Glutamatergic neuron (in vitro differentiated cells): ENCODE measurements around the gene TFDP1. TPM values are rescaled to one million over a fixed set of nuclear protein-coding genes. Genes with fewer than 3 reads are reported as not detected.

Experiments used
- DNase-seq: peaks from one replicate; pipeline ENCODE4 v3.0.0; 2022
- H3K27ac Mint-ChIP-seq: one replicate; pipeline ENCODE4 v1.8.0; 2020; ENCODE audit warnings: mild to moderate bottlenecking, mixed read lengths, inconsistent platforms; ENCODE audit not compliant: unreplicated experiment
- H3K27me3 Mint-ChIP-seq: one replicate; pipeline ENCODE4 v1.8.0; 2020; ENCODE audit warnings: mild to moderate bottlenecking, moderate library complexity, mixed read lengths, inconsistent platforms; ENCODE audit not compliant: unreplicated experiment
- H3K36me3 Mint-ChIP-seq: one replicate; pipeline ENCODE4 v1.8.0; 2020; ENCODE audit warnings: mild to moderate bottlenecking, mixed read lengths, inconsistent platforms; ENCODE audit not compliant: unreplicated experiment
- H3K4me1 Mint-ChIP-seq: one replicate; pipeline ENCODE4 v1.8.0; 2020; ENCODE audit warnings: mild to moderate bottlenecking, low read depth, mixed read lengths, inconsistent platforms; ENCODE audit not compliant: unreplicated experiment
- H3K4me3 Mint-ChIP-seq: one replicate; pipeline ENCODE4 v1.8.0; 2020; ENCODE audit warnings: mild to moderate bottlenecking, mixed read lengths, inconsistent platforms; ENCODE audit not compliant: unreplicated experiment
- H3K9me3 Mint-ChIP-seq: one replicate; pipeline ENCODE4 v1.8.0; 2020; ENCODE audit warnings: mild to moderate bottlenecking, moderate library complexity, mixed read lengths, inconsistent platforms; ENCODE audit not compliant: unreplicated experiment
- CTCF ChIP-seq: fragments of 200-600 bp; sonication (generic); IDR thresholded peaks from one replicate; pipeline ENCODE4 v1.5.0; 2021; ENCODE audit not compliant: partially characterized antibody, unreplicated experiment
- total RNA-seq: library from RNA; stranded (reverse); fragmentation: NEBNext Ultra II Directional; extraction: Animal tissue kit (Norgen Biotek cat#: 25700); gene quantifications from one replicate; pipeline ENCODE4 v1.2.1, GENCODE V29; 2021; ENCODE audit not compliant: unreplicated experiment

Gene TFDP1
- total RNA-seq, 1 donor from 2014 or later, result 62.0 TPM

DNA sequence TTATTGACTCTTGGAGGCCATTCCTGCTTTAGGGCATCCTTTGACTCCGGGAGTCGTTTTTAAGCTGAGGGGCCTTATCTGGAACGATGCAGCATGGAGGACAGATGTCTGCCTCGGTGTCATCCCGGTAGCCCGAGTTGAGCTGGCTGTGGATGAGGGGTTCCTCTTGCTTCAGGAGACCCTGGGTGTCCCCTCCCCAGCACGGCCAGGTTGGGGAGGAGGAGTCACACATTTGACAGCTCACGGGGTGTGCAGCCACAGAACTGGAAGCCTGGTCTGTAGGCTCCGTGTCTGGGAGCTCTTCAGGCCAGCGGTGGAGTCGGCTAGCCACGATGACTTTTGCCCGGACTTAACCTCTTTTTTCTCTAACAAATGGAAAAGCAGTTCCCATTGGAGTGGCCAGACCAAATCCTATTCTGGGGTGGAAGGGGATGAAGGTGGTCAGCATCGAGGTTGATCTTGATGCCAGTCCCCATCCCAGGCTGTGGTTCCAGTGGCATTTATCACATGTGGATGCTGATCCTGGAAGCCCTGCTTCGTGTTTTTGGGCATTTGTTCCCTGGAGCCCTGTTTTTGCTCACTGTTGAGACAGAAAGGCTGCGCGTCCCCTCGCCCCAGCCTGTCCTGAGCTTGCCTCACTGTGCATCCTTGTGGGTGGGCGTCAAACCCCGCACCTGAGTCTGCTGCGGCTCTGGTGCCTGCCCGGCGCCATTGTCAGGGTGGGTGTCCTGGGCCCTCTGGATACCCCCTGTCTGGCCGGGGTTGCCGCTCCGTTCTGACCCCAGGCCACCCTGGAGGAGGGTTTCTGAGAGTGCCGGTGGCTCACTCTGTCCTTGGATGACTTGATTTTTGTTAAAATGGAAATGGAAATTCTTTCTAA, 12.0 kb downstream of the TFDP1 start:
- Mint-ChIP-seq H3K4me3 (no peak overlapping the region), H3K27me3 (peaks cover 9% of the 10 kb centered on the region), H3K36me3 (peaks cover 30% of the 10 kb centered on the region), H3K9me3 (peaks cover 12% of the 10 kb centered on the region), H3K4me1 (peaks cover 25% of the 10 kb centered on the region), H3K27ac (no peak overlapping the region)
- no peak for DNase-seq
- no peak for TF ChIP-seq CTCF

DNA sequence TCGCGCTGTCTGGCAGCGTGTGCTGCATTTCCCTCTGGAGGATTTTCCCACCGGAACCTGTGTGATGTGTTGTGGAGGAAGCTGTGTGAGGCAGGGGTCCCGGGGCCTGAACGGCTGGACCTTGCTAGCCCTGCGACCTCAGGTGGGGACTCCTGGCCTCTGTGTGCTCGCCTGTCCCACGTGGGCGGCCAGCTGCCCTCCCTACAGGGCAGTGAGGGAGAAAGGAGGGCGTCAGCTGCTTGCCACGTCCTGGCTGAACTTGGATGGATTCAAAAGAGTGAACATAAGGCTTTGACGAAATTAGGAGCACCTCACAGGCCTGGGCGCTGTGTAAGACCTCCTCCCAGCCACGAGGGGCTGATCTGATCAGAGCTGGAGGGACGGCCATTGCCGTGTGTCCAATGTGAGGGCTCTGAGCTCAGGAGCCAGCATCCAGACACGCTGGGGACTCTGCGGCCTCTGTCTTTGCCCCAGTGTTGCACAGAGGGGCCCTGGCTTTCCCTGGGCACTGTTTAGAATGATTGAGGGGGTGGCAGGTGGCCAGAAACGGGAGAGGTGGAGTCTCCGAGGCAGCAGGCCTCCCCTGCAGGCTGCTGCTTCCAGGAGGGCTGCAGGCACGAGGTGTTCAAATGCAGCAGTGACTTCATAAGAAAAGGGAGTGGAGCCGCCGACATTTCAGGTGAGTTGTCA, 13.0 kb downstream of the TFDP1 start:
- H3K4me1 Mint-ChIP-seq, result peaks cover 33% of the 10 kb centered on the region
- H3K27ac Mint-ChIP-seq, result peak overlapping the region; percentile 84
- H3K27me3 Mint-ChIP-seq, result peaks cover 9% of the 10 kb centered on the region
- DNase-seq, result no peak
- no peak for TF ChIP-seq CTCF
- H3K9me3 Mint-ChIP-seq, result peaks cover 14% of the 10 kb centered on the region
- H3K36me3 Mint-ChIP-seq, result peaks cover 25% of the 10 kb centered on the region
- peak overlapping the region; percentile 52 for H3K4me3 Mint-ChIP-seq

DNA sequence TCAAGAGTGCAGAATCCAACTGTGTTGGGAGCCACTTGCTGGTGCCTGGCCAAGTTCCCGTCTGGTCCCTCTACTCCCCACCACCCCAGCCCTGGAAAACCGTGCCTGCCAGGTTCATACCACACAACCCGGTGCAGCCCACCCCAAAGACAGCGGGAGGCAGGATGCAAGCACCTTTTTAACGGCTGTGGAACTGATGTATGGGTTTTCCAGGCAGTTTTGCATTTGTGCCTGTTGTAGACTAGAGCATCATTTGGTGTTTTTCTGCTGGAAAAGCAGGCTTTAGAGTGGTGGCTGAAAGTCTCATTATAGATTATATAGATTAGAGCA, 13.5 kb downstream of the TFDP1 start:
- Mint-ChIP-seq H3K36me3 (peaks cover 25% of the 10 kb centered on the region), H3K4me3 (peak overlapping the region; percentile 52)
- TF ChIP-seq CTCF, result no peak

DNA sequence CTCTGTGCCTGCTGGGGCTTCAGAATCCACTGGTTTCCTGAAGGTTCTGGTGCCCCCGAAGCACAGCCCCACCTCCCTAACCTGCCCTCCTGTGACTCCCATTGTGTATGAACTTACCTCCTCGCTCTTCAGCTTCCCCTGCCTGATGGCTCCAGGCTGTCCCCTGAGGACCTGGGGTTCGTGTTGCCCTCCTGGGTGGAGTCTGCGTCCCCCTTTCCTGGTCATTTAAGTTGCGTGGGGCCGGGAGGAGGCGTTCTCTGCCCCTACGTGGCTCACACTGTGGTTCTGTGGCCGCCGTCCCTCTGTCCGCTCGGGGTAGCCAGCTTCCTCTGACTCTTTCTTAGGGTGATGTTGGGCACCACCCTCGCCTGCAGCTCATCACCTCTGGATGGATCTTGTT, 13.9 kb downstream of the TFDP1 start:
- peak overlapping the region; percentile 79 for H3K27ac Mint-ChIP-seq
- H3K36me3 Mint-ChIP-seq, result peaks cover 25% of the 10 kb centered on the region
- peaks cover 11% of the 10 kb centered on the region for H3K27me3 Mint-ChIP-seq
- peaks cover 38% of the 10 kb centered on the region for H3K4me1 Mint-ChIP-seq
- peak overlapping the region; percentile 71 for H3K4me3 Mint-ChIP-seq
- DNase-seq, result no peak
- peaks cover 12% of the 10 kb centered on the region for H3K9me3 Mint-ChIP-seq
- no peak for TF ChIP-seq CTCF

More for the DNA sequence above, 13.5 kb downstream of the TFDP1 start:
- peak overlapping the region; percentile 84 for H3K27ac Mint-ChIP-seq
- peaks cover 11% of the 10 kb centered on the region for H3K27me3 Mint-ChIP-seq
- no peak for DNase-seq
- H3K9me3 Mint-ChIP-seq, result peaks cover 12% of the 10 kb centered on the region
- H3K4me1 Mint-ChIP-seq, result peaks cover 38% of the 10 kb centered on the region

GRCh38 chr13:113599391-113599790, 14.8 kb downstream of the TFDP1 start:
- Mint-ChIP-seq H3K4me3 (no peak overlapping the region), H3K27ac (no peak overlapping the region), H3K36me3 (peaks cover 25% of the 10 kb centered on the region), H3K9me3 (peaks cover 12% of the 10 kb centered on the region), H3K4me1 (peaks cover 38% of the 10 kb centered on the region), H3K27me3 (peaks cover 11% of the 10 kb centered on the region)
- no peak for DNase-seq
- TF ChIP-seq CTCF, result no peak
